Right forelimb (tissue), 1 donor: ENCODE data around the gene PLXNA4.

ENCODE experiments used
- DNase-seq: peaks from one replicate; pipeline ENCODE4 v3.0.0-alpha.2; 2018

Gene PLXNA4

GRCh38 chr7:132075515-132075914 lies 500.8 kb downstream of the PLXNA4 start:
- DNase-seq, result no peak

GRCh38 chr7:132073920-132074589 lies 502.2 kb downstream of the PLXNA4 start:
- DNase-seq, result no peak
